PC-9 (cell line): Measurements from ENCODE around the gene PDPR. TPM values are rescaled to one million over a fixed set of nuclear protein-coding genes. Genes with fewer than 3 reads are reported as not detected.
"Not testable (repeated sequence)": the region's sequence is repeated elsewhere in the genome, so short reads cannot be mapped to it uniquely, and the experiment has no call there.

ENCODE experiments used
- BruUV-seq: library from RNA; stranded (reverse); fragments of 400-500 nt; replicated peaks from 2 replicates; lab custom pipeline; 2021; lab: Mats Ljungman, UMichigan
- CTCF ChIA-PET: fragments of 300-600 bp; sonication (Branson Sonifier 250); formaldehyde crosslinking; loops from one replicate; lab custom pipeline; 2022; ENCODE audit warnings: antibody characterized with exemption; lab: Charles Lee
- POLR2A ChIA-PET: fragments of 300-600 bp; sonication (Branson Sonifier 250); formaldehyde crosslinking; loops from one replicate; lab custom pipeline; 2022; ENCODE audit warnings: antibody characterized with exemption; ENCODE audit not compliant: unreplicated experiment; lab: Charles Lee
- DNase-seq, 2 experiments: peaks; one replicate each; pipeline versions ENCODE4 v3.0.0 to v3.0.0-alpha.2; 2015 to 2022; ENCODE audit warnings: mixed read lengths in 1 of 2
- H2AFZ ChIP-seq: fragments of 200-600 bp; sonication (generic); 2 replicates; pipeline ENCODE4 v1.8.1; 2017; ENCODE audit warnings: antibody characterized with exemption
- H3F3A ChIP-seq: fragments of 200-600 bp; sonication (generic); 2 replicates; pipeline ENCODE4 v1.8.1; 2017; ENCODE audit warnings: antibody characterized with exemption, mild to moderate bottlenecking, low read depth; ENCODE audit not compliant: insufficient read depth
- H3K27ac ChIP-seq: fragments of 200-600 bp; sonication (generic); 2 replicates; pipeline ENCODE4 v1.6.1; 2016; ENCODE audit warnings: mixed run types
- H3K27me3 ChIP-seq: fragments of 200-600 bp; sonication (generic); 2 replicates; pipeline ENCODE4 v1.6.1; 2016; ENCODE audit warnings: low read depth, mixed run types; ENCODE audit not compliant: insufficient read depth
- H3K36me3 ChIP-seq: fragments of 200-600 bp; sonication (generic); 2 replicates; pipeline ENCODE4 v1.6.1; 2016; ENCODE audit warnings: low read depth, mixed run types
- H3K4me1 ChIP-seq: fragments of 200-600 bp; sonication (generic); replicated peaks from 2 replicates; pipeline ENCODE4 v1.6.1; 2016; ENCODE audit warnings: mixed run types; ENCODE audit not compliant: insufficient read depth
- H3K4me2 ChIP-seq: fragments of 200-600 bp; sonication (generic); 2 replicates; pipeline ENCODE4 v1.6.1; 2017; ENCODE audit warnings: mixed run types
- H3K4me3 ChIP-seq: fragments of 200-600 bp; sonication (generic); 2 replicates; pipeline ENCODE4 v1.6.1; 2016; ENCODE audit warnings: mixed run types
- H3K79me2 ChIP-seq: fragments of 200-600 bp; sonication (generic); 2 replicates; pipeline ENCODE4 v1.6.1; 2017; ENCODE audit warnings: low read depth, mixed run types
- H3K9me2 ChIP-seq: fragments of 200-600 bp; sonication (generic); 2 replicates; pipeline ENCODE4 v1.8.1; 2017; ENCODE audit warnings: mild to moderate bottlenecking; ENCODE audit not compliant: insufficient read depth
- H3K9me3 ChIP-seq: fragments of 200-600 bp; sonication (generic); 2 replicates; pipeline ENCODE4 v1.8.1; 2016; ENCODE audit warnings: low read depth; ENCODE audit not compliant: insufficient read depth
- H4K20me1 ChIP-seq: fragments of 200-600 bp; sonication (generic); 2 replicates; pipeline ENCODE4 v1.8.1; 2017; ENCODE audit not compliant: insufficient read depth
- intact Hi-C: fragments of 100-400 bp; cut with micrococcal nuclease; formaldehyde crosslinking; loops from one replicate; pipeline ENCODE4 v1.10.0; 2022; ENCODE audit not compliant: unreplicated experiment
- total RNA-seq: library from RNA; stranded (reverse); gene quantifications from 2 replicates; pipeline ENCODE4 v1.2.3, GENCODE V29; 2021

Gene PDPR
- total RNA-seq, 1 experiment from 2014 or later: 48.8 TPM

DNA sequence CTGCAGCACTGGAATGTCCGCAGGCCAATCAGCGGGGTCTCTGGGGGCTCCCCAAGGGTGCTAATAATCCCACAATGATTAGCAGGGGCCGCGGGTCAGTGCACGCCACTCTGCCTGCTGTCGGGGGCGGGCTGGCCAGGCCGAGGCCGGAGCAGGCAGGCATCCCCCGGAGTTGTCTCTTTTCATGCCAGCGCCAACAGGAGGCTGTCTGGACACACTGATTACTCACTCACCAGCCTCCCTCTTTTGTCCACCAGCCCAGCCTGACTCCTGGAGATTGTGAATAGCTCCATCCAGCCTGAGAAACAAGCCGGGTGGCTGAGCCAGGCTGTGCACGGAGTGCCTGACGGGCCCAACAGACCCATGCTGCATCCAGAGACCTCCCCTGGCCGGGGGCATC lies 59.8 kb downstream of the PDPR start:
- H3K79me2 ChIP-seq, H3K4me1 ChIP-seq, POLR2A ChIA-PET, H3K27ac ChIP-seq, H4K20me1 ChIP-seq, H3K4me3 ChIP-seq, H3K36me3 ChIP-seq, CTCF ChIA-PET, H3K9me3 ChIP-seq, H3K4me2 ChIP-seq, DNase-seq, H3K27me3 ChIP-seq, intact Hi-C loops, H3K9me2 ChIP-seq, BruUV-seq, H3F3A ChIP-seq, H2AFZ ChIP-seq: not testable (repeated sequence)

DNA sequence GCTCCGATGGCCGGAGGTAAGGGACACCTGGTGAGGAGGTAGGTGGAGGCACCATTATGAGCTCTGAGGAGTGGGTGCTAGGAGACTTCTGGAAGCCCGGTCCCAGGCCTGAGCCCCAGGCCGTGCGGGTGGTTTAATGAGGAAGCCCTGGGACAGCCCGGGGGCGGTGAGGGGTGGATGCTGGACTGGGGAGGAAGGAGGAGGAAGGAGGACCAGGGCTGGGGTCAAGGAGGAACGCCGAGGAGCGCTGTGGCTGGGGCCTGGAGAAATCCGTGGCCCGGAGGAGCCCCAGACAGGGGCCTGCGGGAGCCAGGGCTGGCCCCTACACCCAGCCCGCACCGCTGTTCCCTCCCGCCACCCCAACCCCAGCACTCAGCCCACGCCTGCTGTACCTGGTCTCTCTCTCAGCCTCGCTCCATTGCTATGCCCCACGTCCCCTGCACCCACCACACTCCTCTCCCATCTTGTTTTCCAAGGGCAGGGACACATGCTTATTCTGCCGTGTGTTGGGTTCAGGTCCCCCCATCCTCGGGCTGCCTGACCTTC lies 60.3 kb downstream of the PDPR start:
- H3F3A ChIP-seq, CTCF ChIA-PET, H3K79me2 ChIP-seq, H3K4me3 ChIP-seq, H3K27ac ChIP-seq, H2AFZ ChIP-seq, H3K9me2 ChIP-seq, H4K20me1 ChIP-seq, H3K4me2 ChIP-seq, BruUV-seq, DNase-seq, H3K27me3 ChIP-seq, POLR2A ChIA-PET, H3K4me1 ChIP-seq, intact Hi-C loops, H3K9me3 ChIP-seq, H3K36me3 ChIP-seq: not testable (repeated sequence)

DNA sequence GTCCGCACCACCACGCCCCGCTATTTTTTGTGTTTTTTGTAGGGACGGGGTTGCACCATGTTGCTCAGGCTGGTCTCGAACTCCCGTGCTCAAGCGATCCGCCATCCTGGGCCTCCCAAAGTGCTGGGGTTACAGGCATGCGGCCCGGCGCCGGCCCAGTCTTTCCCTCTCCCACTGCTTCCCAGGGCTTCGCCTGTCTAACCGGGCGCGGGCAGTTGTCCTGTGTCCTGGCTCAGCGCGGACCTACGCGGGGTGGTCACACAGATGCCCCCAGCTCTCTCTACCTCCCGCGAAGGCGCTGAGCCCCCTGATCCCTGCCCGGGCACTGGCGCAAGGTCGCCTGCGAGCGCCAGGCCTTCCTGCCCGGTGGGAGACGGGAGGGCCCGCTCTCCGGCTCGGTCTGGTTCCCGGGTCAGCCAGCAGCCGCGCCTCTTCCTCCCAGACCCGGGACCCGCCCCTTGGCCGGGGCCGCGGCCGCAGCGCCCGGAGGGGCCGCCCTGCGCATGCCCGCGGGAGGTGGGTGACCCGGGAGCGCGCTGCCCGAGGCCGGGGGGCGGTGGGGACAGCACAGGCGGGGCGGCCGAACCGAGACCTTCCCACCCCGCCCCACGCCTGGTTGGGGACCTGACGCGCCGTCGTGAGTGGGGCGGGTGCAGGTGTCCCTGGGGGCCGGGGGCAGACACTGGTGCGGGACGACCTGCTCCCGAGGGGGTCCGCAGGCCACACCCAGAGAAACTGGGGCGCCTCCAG lies 73.9 kb downstream of the PDPR start:
- H3K9me2 ChIP-seq, DNase-seq, H3K4me3 ChIP-seq, H3K79me2 ChIP-seq, intact Hi-C loops, H3K4me1 ChIP-seq, BruUV-seq, H3K9me3 ChIP-seq, H3K27me3 ChIP-seq, POLR2A ChIA-PET, H3K4me2 ChIP-seq, H2AFZ ChIP-seq, H4K20me1 ChIP-seq, CTCF ChIA-PET, H3K36me3 ChIP-seq, H3F3A ChIP-seq, H3K27ac ChIP-seq: not testable (repeated sequence)

DNA sequence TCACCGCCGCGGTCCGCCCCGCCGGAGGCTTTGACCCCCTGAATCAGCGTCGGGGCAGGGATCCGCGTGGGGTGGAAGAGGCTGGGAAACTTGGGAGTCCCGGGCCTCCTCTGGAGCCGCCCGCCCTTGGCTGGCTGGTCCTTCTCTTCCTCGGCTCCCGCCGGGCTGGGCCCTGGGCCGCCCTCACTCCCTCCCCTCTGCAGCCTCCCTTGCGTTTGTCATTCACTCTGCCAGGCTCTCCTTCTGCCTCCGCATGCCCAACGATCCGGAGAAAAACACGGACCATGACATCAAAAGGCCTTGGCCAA lies 74.4 kb downstream of the PDPR start:
- H3K4me3 ChIP-seq: not testable (repeated sequence)

DNA sequence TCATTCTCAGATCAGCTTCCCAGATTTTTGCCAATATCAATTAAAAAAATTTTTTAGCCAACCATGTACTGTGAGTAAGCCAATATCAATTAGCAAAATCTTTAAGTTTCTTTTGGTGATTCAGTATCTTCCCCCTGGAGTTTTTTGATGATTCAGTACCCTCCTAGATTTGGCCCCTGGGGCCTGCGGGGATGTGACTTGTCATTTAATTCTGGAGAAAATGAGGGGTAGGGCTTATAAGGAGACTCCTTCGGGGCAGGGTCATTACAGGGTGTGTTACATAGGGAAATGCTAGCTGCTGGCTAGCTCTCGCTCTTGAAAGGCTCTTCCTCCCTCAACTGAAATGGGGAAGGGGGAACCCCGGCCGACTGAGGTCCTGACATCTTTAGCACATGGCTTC lies 76.4 kb downstream of the PDPR start:
- CTCF ChIA-PET, H3K4me3 ChIP-seq, intact Hi-C loops, H3K36me3 ChIP-seq, H2AFZ ChIP-seq, H3K27ac ChIP-seq, H3K9me3 ChIP-seq, DNase-seq, H3K79me2 ChIP-seq, BruUV-seq, H3K27me3 ChIP-seq, H3K4me1 ChIP-seq, H4K20me1 ChIP-seq, H3F3A ChIP-seq, H3K9me2 ChIP-seq, H3K4me2 ChIP-seq, POLR2A ChIA-PET: not testable (repeated sequence)

More for the DNA sequence above, 74.4 kb downstream of the PDPR start:
- H3K27me3 ChIP-seq, POLR2A ChIA-PET, H3F3A ChIP-seq, DNase-seq, H3K9me3 ChIP-seq, H3K27ac ChIP-seq, H4K20me1 ChIP-seq, BruUV-seq, H3K79me2 ChIP-seq, H2AFZ ChIP-seq, H3K4me2 ChIP-seq, H3K9me2 ChIP-seq, CTCF ChIA-PET, H3K4me1 ChIP-seq, intact Hi-C loops, H3K36me3 ChIP-seq: not testable (repeated sequence)

DNA sequence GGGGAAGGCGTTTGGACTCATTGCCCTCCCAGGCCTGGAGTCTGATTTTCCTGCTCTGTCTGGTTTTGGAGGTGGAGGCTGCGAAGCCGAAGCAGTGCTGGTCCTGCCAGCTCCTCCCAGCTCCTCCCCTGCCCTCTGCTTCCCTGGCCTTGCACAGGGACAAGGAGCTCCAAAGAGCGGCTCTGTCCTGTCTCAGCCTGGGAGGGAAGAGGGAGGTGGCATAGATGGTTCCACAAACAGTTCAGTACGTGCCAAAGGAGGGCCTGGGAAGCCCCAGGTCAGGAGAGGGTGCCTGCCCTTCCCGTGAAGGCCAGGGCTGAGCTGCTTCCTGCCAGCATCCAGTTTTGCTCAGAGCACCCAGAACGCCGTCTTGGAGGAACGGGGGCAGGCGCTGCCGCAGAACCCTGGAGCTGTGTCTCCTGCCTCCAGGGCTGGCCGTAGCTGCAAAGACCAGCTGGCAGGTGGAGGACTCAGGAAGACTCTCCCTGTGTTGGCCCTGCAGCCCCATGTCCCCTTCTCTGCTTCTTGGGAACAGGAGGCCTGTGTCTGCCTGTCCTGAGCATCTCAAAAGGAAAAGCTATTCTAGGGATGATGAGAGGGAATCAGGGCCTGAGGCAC lies 82.7 kb downstream of the PDPR start:
- H3F3A ChIP-seq, H4K20me1 ChIP-seq, H3K36me3 ChIP-seq, H3K9me2 ChIP-seq, H3K4me1 ChIP-seq, H3K4me2 ChIP-seq, POLR2A ChIA-PET, H3K79me2 ChIP-seq, DNase-seq, intact Hi-C loops, H2AFZ ChIP-seq, H3K4me3 ChIP-seq, H3K27ac ChIP-seq, CTCF ChIA-PET, BruUV-seq, H3K27me3 ChIP-seq, H3K9me3 ChIP-seq: not testable (repeated sequence)

DNA sequence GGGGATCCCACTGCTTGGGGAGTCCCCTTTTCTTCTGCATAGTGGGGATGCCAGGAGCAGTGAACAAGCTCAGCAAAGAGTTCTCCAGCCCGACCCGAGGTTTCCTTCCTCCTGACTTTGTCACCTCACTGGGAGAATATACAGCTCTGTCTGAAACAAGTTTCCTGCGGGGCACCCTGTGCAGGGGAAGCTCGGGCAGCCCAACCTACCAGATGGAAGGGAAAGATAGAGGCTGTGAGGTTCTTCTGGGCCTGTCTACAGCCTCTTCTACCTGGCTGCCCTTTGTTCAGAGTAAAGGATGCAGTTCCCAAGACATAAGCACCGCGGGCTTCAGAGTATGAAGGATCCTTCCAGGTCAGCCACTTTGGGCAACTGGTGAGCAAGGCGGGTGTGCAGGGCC lies 83.5 kb downstream of the PDPR start:
- CTCF ChIA-PET, H3K9me3 ChIP-seq: not testable (repeated sequence)

More for the DNA sequence above, 83.5 kb downstream of the PDPR start:
- H3K9me2 ChIP-seq, H2AFZ ChIP-seq, H3K27me3 ChIP-seq, BruUV-seq, POLR2A ChIA-PET, DNase-seq, H3K79me2 ChIP-seq, intact Hi-C loops, H3K4me1 ChIP-seq, H3F3A ChIP-seq, H3K4me3 ChIP-seq, H3K4me2 ChIP-seq, H3K27ac ChIP-seq, H4K20me1 ChIP-seq, H3K36me3 ChIP-seq: not testable (repeated sequence)
